HEK293T (cell line): Measurements from ENCODE around the gene PSG2.
A peak's percentile ranks its signal among the peaks of the same experiment; 100 is the strongest.
"Not testable (repeated sequence)": the region's sequence is repeated elsewhere in the genome, so short reads cannot be mapped to it uniquely, and the experiment has no call there.

Experiments
- CTCF ChIA-PET: fragments of 350-600 bp; formaldehyde crosslinking; extraction: SDS; loops from one replicate; lab custom pipeline; 2021; ENCODE audit warnings: antibody characterized with exemption, inconsistent platforms; lab: Yijun Ruan, JAX
- POLR2A ChIA-PET: fragments of 350-600 bp; formaldehyde crosslinking; extraction: SDS; loops from one replicate; lab custom pipeline; 2020; ENCODE audit warnings: antibody characterized with exemption, inconsistent platforms; lab: Yijun Ruan, JAX
- DNase-seq: peaks from one replicate; pipeline ENCODE4 v3.0.0; 2012; ENCODE audit warnings: mixed read lengths; ENCODE audit errors: extremely low spot score
- ARNT ChIP-seq: fragments of 450-650 bp; IDR thresholded peaks from 2 replicates; pipeline ENCODE4 v1.6.1; 2017; ENCODE audit warnings: mild to moderate bottlenecking
- BHLHE40 ChIP-seq: fragments of 450-650 bp; IDR thresholded peaks from 2 replicates; pipeline ENCODE4 v1.6.1; 2016; ENCODE audit warnings: mild to moderate bottlenecking, moderate library complexity, borderline replicate concordance
- CTBP1 ChIP-seq: fragments of 450-650 bp; IDR thresholded peaks from 2 replicates; pipeline ENCODE4 v1.6.1; 2016; ENCODE audit warnings: borderline replicate concordance
- ELF4 ChIP-seq: fragments of 450-650 bp; IDR thresholded peaks from 2 replicates; pipeline ENCODE4 v1.6.1; 2017; ENCODE audit warnings: antibody characterized with exemption
- FOXA1 ChIP-seq: fragments of 450-650 bp; IDR thresholded peaks from 2 replicates; pipeline ENCODE4 v1.6.1; 2016; ENCODE audit warnings: mild to moderate bottlenecking
- FOXK2 ChIP-seq: fragments of 450-650 bp; IDR thresholded peaks from 2 replicates; pipeline ENCODE4 v1.6.1; 2016; ENCODE audit warnings: mild to moderate bottlenecking
- FOXM1 ChIP-seq: fragments of 450-650 bp; IDR thresholded peaks from 2 replicates; pipeline ENCODE4 v1.6.1; 2017; ENCODE audit warnings: mild to moderate bottlenecking, borderline replicate concordance
- HDGF ChIP-seq: fragments of 450-650 bp; IDR thresholded peaks from 2 replicates; pipeline ENCODE4 v1.6.1; 2017; ENCODE audit warnings: antibody characterized with exemption, borderline replicate concordance
- L3MBTL2 ChIP-seq: fragments of 450-650 bp; conservative IDR thresholded peaks from 2 replicates; pipeline ENCODE4 v1.6.1; 2016; ENCODE audit warnings: mild to moderate bottlenecking
- LEF1 ChIP-seq: fragments of 450-650 bp; IDR thresholded peaks from 2 replicates; pipeline ENCODE4 v1.6.1; 2017; ENCODE audit warnings: mild to moderate bottlenecking, borderline replicate concordance
- NFRKB ChIP-seq: fragments of 450-650 bp; IDR thresholded peaks from 2 replicates; pipeline ENCODE4 v1.6.1; 2016; ENCODE audit warnings: mild to moderate bottlenecking, moderate library complexity
- SP1 ChIP-seq: fragments of 450-650 bp; IDR thresholded peaks from 2 replicates; pipeline ENCODE4 v1.6.1; 2017
- SUZ12 ChIP-seq: fragments of 450-650 bp; IDR thresholded peaks from 2 replicates; pipeline ENCODE4 v1.6.1; 2016; ENCODE audit warnings: mild to moderate bottlenecking
- TARDBP ChIP-seq: fragments of 450-650 bp; IDR thresholded peaks from 2 replicates; pipeline ENCODE4 v1.6.1; 2016
- ZNF384 ChIP-seq: fragments of 450-650 bp; IDR thresholded peaks from 2 replicates; pipeline ENCODE4 v1.6.1; 2016
- TF ChIP-seq, protein P1 (sequence below): fragments of 450-650 bp; IDR thresholded peaks from 2 replicates; pipeline ENCODE4 v1.6.1; 2016

Gene PSG2

DNA sequence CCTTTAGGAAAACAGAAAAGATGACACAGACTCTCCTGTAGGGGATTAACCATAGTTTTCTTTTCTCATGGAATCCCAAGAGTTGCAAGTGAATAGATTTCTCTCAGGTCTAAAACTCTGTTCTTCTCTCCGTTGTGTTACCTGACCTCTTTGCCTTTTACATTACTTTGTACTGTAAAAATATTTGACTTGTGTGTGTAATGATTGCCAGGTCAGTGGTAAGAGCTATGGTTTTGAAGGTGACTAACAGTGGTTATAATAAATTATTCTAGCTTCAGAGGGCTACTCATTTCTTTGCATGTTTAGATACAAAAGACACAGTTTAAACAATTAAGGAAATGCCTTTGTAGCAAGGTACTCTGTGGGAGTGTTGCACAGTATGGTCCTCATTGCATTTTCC is 23.0 kb upstream of the PSG2 start:
- ChIA-PET CTCF (interaction anchor here (0.6 kb wide), 1 partner anchor 86 kb away, joined by 3 read pairs; no protein-coding TSS in a partner anchor), POLR2A (no interaction called here)
- DNase-seq, result no peak
- no peak for TF ChIP-seq FOXM1
- no peak for TF ChIP-seq L3MBTL2
- TF ChIP-seq ARNT, result no peak
- no peak for TF ChIP-seq ELF4
- TF ChIP-seq, protein P1, sequence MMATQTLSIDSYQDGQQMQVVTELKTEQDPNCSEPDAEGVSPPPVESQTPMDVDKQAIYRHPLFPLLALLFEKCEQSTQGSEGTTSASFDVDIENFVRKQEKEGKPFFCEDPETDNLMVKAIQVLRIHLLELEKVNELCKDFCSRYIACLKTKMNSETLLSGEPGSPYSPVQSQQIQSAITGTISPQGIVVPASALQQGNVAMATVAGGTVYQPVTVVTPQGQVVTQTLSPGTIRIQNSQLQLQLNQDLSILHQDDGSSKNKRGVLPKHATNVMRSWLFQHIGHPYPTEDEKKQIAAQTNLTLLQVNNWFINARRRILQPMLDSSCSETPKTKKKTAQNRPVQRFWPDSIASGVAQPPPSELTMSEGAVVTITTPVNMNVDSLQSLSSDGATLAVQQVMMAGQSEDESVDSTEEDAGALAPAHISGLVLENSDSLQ, result no peak
- TF ChIP-seq HDGF, result no peak
- TF ChIP-seq TARDBP, result no peak
- TF ChIP-seq FOXA1, result no peak
- no peak for TF ChIP-seq SUZ12
- TF ChIP-seq FOXK2, result no peak
- no peak for TF ChIP-seq BHLHE40
- TF ChIP-seq NFRKB, result no peak
- no peak for TF ChIP-seq LEF1
- TF ChIP-seq SP1, result no peak
- TF ChIP-seq ZNF384, result no peak
- no peak for TF ChIP-seq CTBP1

DNA sequence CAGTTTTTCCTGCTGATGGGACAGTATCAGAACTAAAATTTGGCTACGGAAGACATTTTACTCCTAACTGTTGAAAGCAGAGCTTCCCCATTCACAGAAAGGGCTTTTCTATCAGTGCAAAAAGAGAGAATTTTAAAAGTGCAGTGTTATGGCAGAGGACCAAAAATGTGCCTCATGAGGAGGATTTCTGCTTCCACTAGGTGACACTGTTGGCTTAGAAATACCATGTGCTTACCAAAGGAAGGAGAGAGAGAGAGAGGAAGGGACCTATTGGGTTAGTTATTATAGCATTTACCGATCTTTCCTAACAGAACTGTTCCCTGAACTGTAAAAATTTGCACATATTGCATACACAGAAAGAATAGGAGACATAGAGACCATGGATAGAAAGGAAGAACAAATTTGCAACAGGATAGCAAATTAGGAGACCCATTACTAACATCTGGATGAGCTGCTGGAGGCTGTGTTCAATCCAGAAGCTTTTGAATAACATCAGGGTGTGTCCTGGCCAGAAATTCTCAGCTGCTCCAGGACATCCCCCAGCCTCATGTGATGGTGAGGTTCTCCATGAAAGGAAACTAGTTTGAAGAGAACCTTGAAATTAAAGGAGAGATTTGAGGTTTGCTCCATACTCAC is 21.8 kb upstream of the PSG2 start:
- POLR2A ChIA-PET, result not testable (repeated sequence)
- CTCF ChIA-PET, result interaction anchor here (0.6 to 0.7 kb wide), 2 partner anchors 14 to 215 kb away, joined by 3 to 4 read pairs; no protein-coding TSS in a partner anchor
- DNase-seq, result peak; percentile 32

DNA sequence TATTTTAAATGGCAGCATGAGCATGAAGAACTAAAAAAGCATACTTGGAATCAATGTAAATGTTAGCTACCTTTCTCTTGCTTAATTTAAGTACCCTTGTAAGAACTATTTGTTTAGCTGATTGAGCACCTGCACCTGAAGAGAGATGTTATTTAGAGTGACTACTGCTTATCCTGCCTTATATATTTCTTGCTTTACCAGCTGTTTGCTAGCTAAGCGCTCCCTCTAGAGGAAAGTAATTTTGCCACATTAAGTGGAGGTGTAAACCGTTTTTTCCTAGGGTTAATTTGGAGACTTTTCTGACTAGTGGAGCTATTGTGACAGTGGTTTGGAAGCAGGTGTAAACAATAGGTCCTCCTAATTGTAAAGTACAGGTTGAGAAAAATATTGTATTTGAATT is 19.4 kb upstream of the PSG2 start:
- POLR2A ChIA-PET, result no interaction called here
- no peak for TF ChIP-seq NFRKB
- TF ChIP-seq, protein P1, result no peak
- TF ChIP-seq CTBP1, result no peak
- TF ChIP-seq LEF1, result no peak
- no peak for TF ChIP-seq L3MBTL2
- TF ChIP-seq FOXM1, result no peak
- no peak for DNase-seq
- CTCF ChIA-PET, result interaction anchor here (0.6 to 1.1 kb wide), 5 partner anchors 9 to 317 kb away, joined by 3 to 4 read pairs (median 3); no protein-coding TSS in a partner anchor

DNA sequence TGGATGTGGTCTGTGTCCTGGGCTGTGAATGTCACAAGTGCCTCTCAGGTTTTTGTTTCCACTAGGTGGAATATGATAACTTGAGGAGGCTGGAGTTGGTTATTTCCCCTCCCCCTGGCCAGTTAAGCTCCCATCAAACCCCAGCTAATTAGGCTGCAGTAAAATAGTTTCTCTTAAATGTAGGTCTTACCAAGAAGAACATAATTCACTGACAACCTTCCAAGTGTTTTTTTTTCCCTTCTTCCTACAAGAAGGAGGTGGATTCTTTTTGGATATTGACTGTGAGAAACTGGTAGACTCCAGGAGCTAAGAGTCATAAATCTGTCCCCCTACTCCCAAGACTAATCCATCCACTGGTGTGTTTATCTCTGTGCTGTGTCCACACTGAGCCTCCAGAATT is 15.9 kb upstream of the PSG2 start:
- CTCF ChIA-PET, result interaction anchor here (0.6 kb wide), 1 partner anchor 322 kb away, joined by 6 read pairs; no protein-coding TSS in a partner anchor
- POLR2A ChIA-PET, DNase-seq: not testable (repeated sequence)

DNA sequence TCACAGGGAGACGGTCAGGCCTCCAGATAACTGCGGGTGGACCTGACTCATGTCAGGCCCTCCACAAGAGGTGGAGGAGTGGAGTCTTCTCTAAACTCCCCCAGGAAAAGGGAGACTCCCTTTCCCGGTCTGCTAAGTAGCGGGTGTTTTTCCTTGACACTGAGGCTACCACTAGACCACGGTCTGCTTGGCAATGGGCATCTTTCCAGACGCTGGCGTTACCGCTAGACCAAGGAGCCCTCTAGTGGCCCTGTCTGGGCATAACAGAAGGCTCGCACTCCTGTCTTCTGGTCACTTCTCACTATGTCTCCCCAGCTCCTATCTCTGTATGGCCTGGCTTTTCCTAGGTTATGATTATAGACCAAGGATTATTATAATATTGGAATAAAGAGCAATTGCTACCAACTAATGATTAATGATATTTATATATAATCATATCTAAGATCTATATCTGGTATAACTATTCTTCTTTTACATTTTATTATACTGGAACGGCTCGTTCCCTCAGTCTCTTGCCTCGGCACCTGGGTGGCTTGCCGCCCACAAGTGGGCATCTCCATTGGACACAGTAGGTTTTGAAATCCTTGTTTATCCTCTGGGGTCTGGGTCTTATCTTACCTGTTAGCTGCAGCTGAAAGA is 5.3 kb upstream of the PSG2 start:
- POLR2A ChIA-PET, DNase-seq, CTCF ChIA-PET: not testable (repeated sequence)

DNA sequence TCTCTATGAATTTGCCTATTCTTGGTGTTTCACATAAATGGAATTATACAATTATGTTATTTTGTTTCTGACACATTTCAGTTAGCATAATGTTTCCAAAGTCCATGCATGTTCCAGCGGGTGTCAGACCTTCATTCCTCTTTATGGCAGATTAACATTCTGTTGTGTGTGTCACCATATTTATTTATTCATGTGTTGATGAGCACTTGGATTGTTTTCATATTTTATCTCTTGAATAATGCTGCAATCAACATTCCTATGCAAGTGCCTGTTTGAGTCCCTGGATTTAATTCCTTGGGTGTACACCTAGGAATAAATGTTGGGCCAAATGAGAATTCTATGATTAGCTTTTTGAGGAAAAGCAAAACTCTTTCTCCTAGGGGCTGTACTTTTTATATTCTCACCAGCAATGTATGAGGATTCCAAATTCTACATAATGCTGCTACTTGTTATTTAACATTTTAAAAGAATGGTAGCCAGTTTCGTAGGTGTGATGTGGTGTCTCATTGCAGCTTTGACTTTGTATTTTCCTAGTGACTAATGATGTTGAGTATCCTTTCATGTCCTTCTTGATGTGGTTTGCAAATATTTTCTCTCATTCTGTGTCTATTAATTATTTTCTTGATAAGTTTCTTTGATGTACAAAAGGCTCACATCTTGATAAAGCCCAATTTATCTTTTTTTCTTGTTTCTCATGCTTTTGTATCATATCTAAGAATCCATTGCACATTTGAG is 3.5 kb upstream of the PSG2 start:
- DNase-seq, POLR2A ChIA-PET, CTCF ChIA-PET: not testable (repeated sequence)

DNA sequence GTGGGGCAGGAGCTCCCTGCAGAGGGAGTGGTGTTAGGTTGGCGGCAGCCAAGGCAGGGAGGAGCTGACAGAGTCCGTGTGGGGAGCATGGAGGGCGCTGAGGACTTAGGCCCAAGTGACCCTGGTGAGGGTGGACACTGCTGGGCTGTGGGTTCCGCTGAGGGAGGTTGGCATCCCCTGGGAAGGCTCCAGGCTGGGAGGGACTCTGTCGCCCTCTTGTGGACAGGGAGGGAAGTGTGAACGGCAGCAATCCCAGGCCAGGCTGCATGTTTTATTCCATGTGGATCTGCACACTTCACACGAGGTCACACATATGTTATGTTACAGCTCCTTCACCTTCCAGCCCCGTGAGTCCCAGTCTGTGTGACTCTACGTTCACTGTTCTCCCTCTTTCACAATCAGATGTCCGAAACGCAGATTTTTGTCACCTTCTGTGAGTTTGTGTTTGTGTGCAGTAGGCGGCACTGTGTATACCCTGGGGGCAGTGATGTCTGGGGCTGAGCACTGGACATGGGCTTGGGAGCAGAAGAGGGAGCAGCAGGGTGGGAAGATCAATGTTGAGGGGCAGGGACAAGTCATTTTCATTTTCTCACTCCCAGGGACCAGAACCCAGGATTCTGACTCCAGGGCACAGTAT is 1.8 kb upstream of the PSG2 start:
- DNase-seq, POLR2A ChIA-PET: not testable (repeated sequence)
- CTCF ChIA-PET, result interaction anchor here (0.7 kb wide), 1 partner anchor 592 kb away, joined by 3 read pairs; no protein-coding TSS in a partner anchor
- TF ChIP-seq L3MBTL2, result peak; percentile 57

DNA sequence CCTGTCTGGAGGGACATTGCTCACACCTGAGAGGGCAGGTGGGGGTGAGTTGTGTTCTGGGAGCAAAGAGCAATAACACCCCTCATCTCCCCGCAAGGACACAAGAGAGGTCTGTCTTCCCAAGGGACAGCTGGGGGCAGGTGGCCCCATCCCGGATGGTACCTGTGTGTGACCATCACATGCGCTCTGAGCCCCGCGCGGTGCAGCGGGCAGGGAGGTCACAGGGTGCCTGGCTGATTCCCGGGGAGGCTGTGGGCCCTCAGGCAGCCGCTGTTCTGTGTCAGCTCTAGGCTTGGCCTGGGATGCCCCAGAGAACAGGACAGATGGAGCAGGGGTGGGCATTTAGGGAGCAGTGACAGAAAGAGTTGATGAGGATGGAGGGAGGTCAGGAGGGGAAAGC is 1.2 kb upstream of the PSG2 start:
- CTCF ChIA-PET, POLR2A ChIA-PET, DNase-seq: not testable (repeated sequence)
